B cell (primary cell): ENCODE results near the gene ADAMTS19. TPM values are rescaled to one million over a fixed set of nuclear protein-coding genes. Genes with fewer than 3 reads are reported as not detected.

Experiments
- ATAC-seq: fragments of 200-7000 bp; cut with Tn5 transposase; one replicate; pipeline ENCODE4 v1.10.0; 2021; ENCODE audit warnings: low read depth, mild to moderate bottlenecking, moderate number of reproducible peaks, moderate library complexity
- CTCF ChIA-PET: fragments of 350-600 bp; sonication (Branson Sonifier 250); formaldehyde crosslinking; loops from one replicate; lab custom pipeline; 2021; ENCODE audit warnings: antibody characterized with exemption, inconsistent platforms; lab: Charles Lee
- POLR2A ChIA-PET: fragments of 350-600 bp; sonication (Branson Sonifier 250); formaldehyde crosslinking; loops from one replicate; lab custom pipeline; 2021; ENCODE audit warnings: antibody characterized with exemption; lab: Charles Lee
- DNase-seq: peaks from one replicate; pipeline ENCODE4 v3.0.0; 2013
- H2AFZ ChIP-seq: 2 replicates; pipeline ENCODE4 v1.6.1; 2012; ENCODE audit warnings: mild to moderate bottlenecking, low read depth, low read length; ENCODE audit not compliant: insufficient read depth, poor library complexity, severe bottlenecking
- H3K27ac ChIP-seq, 2 donors: 1 replicate in 1 of 2; 2 replicates in 1 of 2; pipeline ENCODE4 v1.5.1; 2012 to 2013; ENCODE audit warnings: low read length in 2 of 2, mild to moderate bottlenecking in 2 of 2, moderate library complexity in 1 of 2
- H3K27me3 ChIP-seq, 4 experiments: fragments of 200-600 bp in 1 of 4; sonication (generic) in 1 of 4; replicated peaks in 1 of 4; 1 replicate in 2 of 4; 2 replicates in 2 of 4; pipeline versions ENCODE4 v1.6.1 to v1.7.0; 2013 to 2016; ENCODE audit warnings: low read length in 3 of 4, mild to moderate bottlenecking in 2 of 4, mixed read lengths in 1 of 4, moderate library complexity in 1 of 4; ENCODE audit not compliant: insufficient read depth in 4 of 4, control insufficient read depth in 3 of 4; ENCODE audit errors: control extremely low read depth in 1 of 4
- H3K36me3 ChIP-seq, 2 experiments: replicated peaks in 1 of 2; 1 replicate in 1 of 2; 2 replicates in 1 of 2; pipeline versions ENCODE4 v1.6.1 to v1.7.1; 2013; ENCODE audit warnings: low read length in 1 of 2; ENCODE audit not compliant: insufficient read depth in 2 of 2, control insufficient read depth in 1 of 2; ENCODE audit errors: control extremely low read depth in 1 of 2, extremely low read depth in 1 of 2
- H3K4me1 ChIP-seq, 2 donors: fragments of 200-600 bp in 1 of 2; sonication (generic) in 1 of 2; 1 replicate in 1 of 2; 2 replicates in 1 of 2; pipeline versions ENCODE4 v1.5.1 to v1.6.1; 2013 to 2017; ENCODE audit warnings: low read length in 2 of 2; ENCODE audit not compliant: control insufficient read depth in 2 of 2, insufficient read depth in 2 of 2
- H3K4me2 ChIP-seq: replicated peaks from 2 replicates; pipeline ENCODE3; 2012; ENCODE audit warnings: mild to moderate bottlenecking, low read depth, low read length; ENCODE audit not compliant: poor library complexity, severe bottlenecking
- H3K4me3 ChIP-seq, 5 experiments: fragments of 200-600 bp in 1 of 5; sonication (generic) in 1 of 5; 1 replicate in 3 of 5; 2 replicates in 2 of 5; pipeline versions ENCODE4 v1.5.1 to v1.7.0; 2011 to 2016; ENCODE audit warnings: low read length in 4 of 5, mild to moderate bottlenecking in 4 of 5, low read depth in 2 of 5, control low read depth in 1 of 5, moderate library complexity in 1 of 5; ENCODE audit not compliant: insufficient read depth in 1 of 5; ENCODE audit errors: control extremely low read depth in 1 of 5, extremely low read depth in 1 of 5
- H3K79me2 ChIP-seq: fragments of 200-600 bp; sonication (generic); one replicate; pipeline ENCODE4 v1.6.0; 2016; ENCODE audit warnings: low read length; ENCODE audit not compliant: control insufficient read depth, insufficient read depth
- H3K9ac ChIP-seq: fragments of 200-600 bp; sonication (generic); 2 replicates; pipeline ENCODE4 v1.6.1; 2017; ENCODE audit warnings: mild to moderate bottlenecking, low read length, moderate library complexity
- H3K9me3 ChIP-seq, 3 donors: one replicate each; pipeline versions ENCODE4 v1.6.1 to v1.7.1; 2013; ENCODE audit warnings: low read length in 2 of 3; ENCODE audit not compliant: control insufficient read depth in 2 of 3, insufficient read depth in 1 of 3; ENCODE audit errors: control extremely low read depth in 1 of 3
- H4K20me1 ChIP-seq: 2 replicates; pipeline ENCODE4 v1.6.0; 2012; ENCODE audit warnings: mild to moderate bottlenecking, low read length; ENCODE audit not compliant: insufficient read depth, control insufficient read depth, poor library complexity, severe bottlenecking
- H3K27ac Mint-ChIP-seq: one replicate; pipeline ENCODE4 v1.8.0; 2021; ENCODE audit warnings: mixed read lengths
- H3K27me3 Mint-ChIP-seq: one replicate; pipeline ENCODE4 v1.8.0; 2021; ENCODE audit warnings: mixed read lengths
- H3K4me1 Mint-ChIP-seq: one replicate; pipeline ENCODE4 v1.8.0; 2021; ENCODE audit warnings: mixed read lengths
- H3K4me3 Mint-ChIP-seq: one replicate; pipeline ENCODE4 v1.8.0; 2021; ENCODE audit warnings: mixed read lengths
- H3K9me3 Mint-ChIP-seq: one replicate; pipeline ENCODE4 v1.8.0; 2022; ENCODE audit warnings: mixed read lengths; ENCODE audit not compliant: insufficient read depth
- EZH2 ChIP-seq: IDR thresholded peaks from 2 replicates; pipeline ENCODE4 v1.6.1; 2012; ENCODE audit warnings: borderline replicate concordance, low read depth, mild to moderate bottlenecking, moderate library complexity, low read length; ENCODE audit not compliant: insufficient read depth, poor library complexity, severe bottlenecking
- WGBS: methylation state at CpG from one replicate; pipeline ENCODE4 v1.1.5; 2013; ENCODE audit warnings: missing lambda C conversion rate; ENCODE audit not compliant: insufficient coverage; 5-methylcytosine and 5-hydroxymethylcytosine counted together
- intact Hi-C: fragments of 100-400 bp; cut with micrococcal nuclease; formaldehyde crosslinking; loops from one replicate; pipeline ENCODE4 v1.10.0; 2022
- polyA plus RNA-seq: library from polyadenylated mRNA; depleted of rRNA; stranded (reverse); fragments of >200 nt; gene quantifications from 2 replicates; pipeline ENCODE4 v1.2.3, GENCODE V29; 2012
- total RNA-seq, 2 donors: library from RNA; stranded (reverse); fragments of 120-200 nt in 1 of 2; gene quantifications; 1 replicate in 1 of 2; 2 replicates in 1 of 2; pipeline versions ENCODE4 v1.2.3 to v1.2.4, GENCODE V29; 2013 to 2022
- TF ChIP-seq, protein P1 (sequence below): fragments of 200-600 bp; IDR thresholded peaks from one replicate; pipeline ENCODE4 v1.8.0; 2022; ENCODE audit warnings: antibody characterized with exemption, mild to moderate bottlenecking

The ADAMTS19 gene
- total and polyA plus RNA-seq, 2 donors (not counting 1 experiment from before 2014, with no cell fraction given): not detected

DNA sequence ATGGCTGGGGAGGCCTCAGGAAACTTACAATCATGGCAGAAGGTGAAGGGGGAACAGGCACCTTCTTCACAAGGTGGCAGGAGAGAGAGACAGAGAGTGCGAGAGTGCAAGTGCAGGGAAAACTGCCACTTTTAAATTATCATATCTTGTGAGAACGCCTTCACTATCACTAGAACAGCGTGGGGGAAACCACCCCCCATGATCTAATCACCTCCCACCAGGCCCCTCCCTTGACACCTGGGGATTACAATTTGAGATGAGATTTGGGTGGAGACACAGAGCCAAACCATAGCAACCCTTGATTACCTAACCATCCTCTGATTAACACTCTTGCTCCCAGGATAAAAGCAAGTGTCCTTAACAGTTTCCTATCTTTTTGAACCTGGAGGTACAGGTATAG lies 21.1 kb downstream of the ADAMTS19 start:
- Histone ChIP-seq H2AFZ (no peak overlapping the region), H3K79me2 (no peaks in the 10 kb centered on the region), H3K27me3 (no peaks in the 10 kb centered on the region), H3K27ac (no peak overlapping the region), H3K9me3 (no peaks in the 10 kb centered on the region), H3K4me2 (no peak overlapping the region), H3K36me3 (no peaks in the 10 kb centered on the region), H4K20me1 (no peaks in the 10 kb centered on the region), H3K9ac (no peak overlapping the region), H3K4me3 (no peak overlapping the region), H3K4me1 (no peaks in the 10 kb centered on the region)
- no peak overlapping the region for H3K4me3 Mint-ChIP-seq
- intact Hi-C loops: no loop called here
- no peak overlapping the region for H3K27ac Mint-ChIP-seq
- POLR2A ChIA-PET: no interaction called here
- H3K4me1 Mint-ChIP-seq: no peaks in the 10 kb centered on the region
- ATAC-seq (no peak), DNase-seq (no peak)
- CTCF ChIA-PET: no interaction called here
- TF ChIP-seq, protein P1, sequence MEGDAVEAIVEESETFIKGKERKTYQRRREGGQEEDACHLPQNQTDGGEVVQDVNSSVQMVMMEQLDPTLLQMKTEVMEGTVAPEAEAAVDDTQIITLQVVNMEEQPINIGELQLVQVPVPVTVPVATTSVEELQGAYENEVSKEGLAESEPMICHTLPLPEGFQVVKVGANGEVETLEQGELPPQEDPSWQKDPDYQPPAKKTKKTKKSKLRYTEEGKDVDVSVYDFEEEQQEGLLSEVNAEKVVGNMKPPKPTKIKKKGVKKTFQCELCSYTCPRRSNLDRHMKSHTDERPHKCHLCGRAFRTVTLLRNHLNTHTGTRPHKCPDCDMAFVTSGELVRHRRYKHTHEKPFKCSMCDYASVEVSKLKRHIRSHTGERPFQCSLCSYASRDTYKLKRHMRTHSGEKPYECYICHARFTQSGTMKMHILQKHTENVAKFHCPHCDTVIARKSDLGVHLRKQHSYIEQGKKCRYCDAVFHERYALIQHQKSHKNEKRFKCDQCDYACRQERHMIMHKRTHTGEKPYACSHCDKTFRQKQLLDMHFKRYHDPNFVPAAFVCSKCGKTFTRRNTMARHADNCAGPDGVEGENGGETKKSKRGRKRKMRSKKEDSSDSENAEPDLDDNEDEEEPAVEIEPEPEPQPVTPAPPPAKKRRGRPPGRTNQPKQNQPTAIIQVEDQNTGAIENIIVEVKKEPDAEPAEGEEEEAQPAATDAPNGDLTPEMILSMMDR: no peak
- no peak for TF ChIP-seq EZH2
- no CpG with 5 or more reads among the region's 3 CpGs for WGBS
- H3K27me3 Mint-ChIP-seq: peaks cover 3% of the 10 kb centered on the region
- H3K9me3 Mint-ChIP-seq: no peaks in the 10 kb centered on the region

DNA sequence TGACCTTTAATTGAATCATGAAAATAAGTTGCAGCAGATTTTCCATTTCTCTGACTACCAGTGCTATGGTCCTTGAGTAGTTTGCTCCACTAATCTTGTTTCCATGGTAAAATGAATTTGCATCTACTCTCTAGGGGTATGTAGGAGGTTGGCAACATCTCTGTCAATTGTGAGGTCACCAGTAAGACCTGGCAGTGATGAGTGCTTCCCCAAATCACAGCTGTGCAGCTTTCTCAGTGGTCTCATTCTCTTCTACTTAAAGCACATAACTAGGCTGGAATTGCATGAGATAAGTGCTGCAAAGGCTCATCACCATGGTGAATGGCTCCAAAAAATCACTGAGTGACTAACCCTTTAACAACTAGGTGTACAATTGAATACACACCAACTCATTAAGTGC lies 36.3 kb downstream of the ADAMTS19 start:
- DNase-seq: no peak
- intact Hi-C loops: no loop called here
- no peak overlapping the region for H3K27ac ChIP-seq
- ATAC-seq: peak; percentile 28
- CTCF ChIA-PET: no interaction called here
- H3K79me2 ChIP-seq: no peaks in the 10 kb centered on the region
- H3K4me1 ChIP-seq: no peaks in the 10 kb centered on the region
- Mint-ChIP-seq H3K4me1 (peaks cover 5% of the 10 kb centered on the region), H3K27ac (no peak overlapping the region), H3K27me3 (no peaks in the 10 kb centered on the region), H3K9me3 (no peaks in the 10 kb centered on the region), H3K4me3 (no peak overlapping the region)
- H4K20me1 ChIP-seq: no peaks in the 10 kb centered on the region
- H3K9me3 ChIP-seq: no peaks in the 10 kb centered on the region
- no peak overlapping the region for H2AFZ ChIP-seq
- H3K4me3 ChIP-seq: no peak overlapping the region
- no peak for TF ChIP-seq EZH2
- TF ChIP-seq, protein P1: no peak
- POLR2A ChIA-PET: no interaction called here
- no peak overlapping the region for H3K4me2 ChIP-seq
- no peaks in the 10 kb centered on the region for H3K27me3 ChIP-seq
- no peaks in the 10 kb centered on the region for H3K36me3 ChIP-seq
- H3K9ac ChIP-seq: no peak overlapping the region
